ENCODE results near the gene NSF.
A peak's percentile ranks its signal among the peaks of the same experiment; 100 is the strongest.
"Not testable (repeated sequence)": the region's sequence is repeated elsewhere in the genome, so short reads cannot be mapped to it uniquely, and the experiment has no call there.

Gene NSF

GRCh38 chr17:46756081-46756735 is 165.7 kb downstream of the NSF start:
- no peak for DNase-seq (ENCODE audit: low read depth in 2 of 2)

- DNase-seq (ENCODE audit: low read depth in 2 of 2): no peak
These were observed 166.4 kb downstream of the NSF start for GRCh38 chr17:46756861-46757260.

GRCh38 chr17:46757588-46757987 is 167.1 kb downstream of the NSF start:
- not testable (repeated sequence) for DNase-seq (ENCODE audit: low read depth in 2 of 2)

GRCh38 chr17:46758614-46759013 is 168.1 kb downstream of the NSF start:
- DNase-seq (ENCODE audit: low read depth in 2 of 2): no peak

GRCh38 chr17:46759141-46759540 is 168.7 kb downstream of the NSF start:
- DNase-seq (ENCODE audit: low read depth in 2 of 2): no peak

GRCh38 chr17:46763416-46763815 is 172.9 kb downstream of the NSF start:
- no peak for DNase-seq (ENCODE audit: low read depth in 2 of 2)

- DNase-seq (ENCODE audit: low read depth in 2 of 2): no peak
These were observed 173.7 kb downstream of the NSF start for GRCh38 chr17:46764000-46764708.

GRCh38 chr17:46764709-46765401 is 174.4 kb downstream of the NSF start:
- no peak for DNase-seq (ENCODE audit: low read depth in 2 of 2)

GRCh38 chr17:46765453-46765852 is 175.0 kb downstream of the NSF start:
- no peak for DNase-seq (ENCODE audit: low read depth in 2 of 2)

GRCh38 chr17:46766493-46767491 is 176.3 kb downstream of the NSF start:
- DNase-seq (ENCODE audit: low read depth in 2 of 2): no peak

GRCh38 chr17:46768540-46768870 is 178.0 kb downstream of the NSF start:
- no peak for DNase-seq (ENCODE audit: low read depth in 2 of 2)

GRCh38 chr17:46768896-46769295 is 178.4 kb downstream of the NSF start:
- not testable (repeated sequence) for DNase-seq (ENCODE audit: low read depth in 2 of 2)

- DNase-seq (ENCODE audit: low read depth in 2 of 2): no peak
These were observed 179.3 kb downstream of the NSF start for GRCh38 chr17:46769531-46770438.

- DNase-seq (ENCODE audit: low read depth in 2 of 2): no peak
These were observed 180.0 kb downstream of the NSF start for GRCh38 chr17:46770439-46770817.

- peak in 1 of 2 donors; percentile 35 for DNase-seq (ENCODE audit: low read depth in 2 of 2)
These were observed 180.5 kb downstream of the NSF start for GRCh38 chr17:46770818-46771560.

- peak in 1 of 2 donors; percentile 13 for DNase-seq (ENCODE audit: low read depth in 2 of 2)
These were observed 181.3 kb downstream of the NSF start for GRCh38 chr17:46771561-46772474.

GRCh38 chr17:46772475-46773220 is 182.2 kb downstream of the NSF start:
- no peak for DNase-seq (ENCODE audit: low read depth in 2 of 2)

GRCh38 chr17:46773221-46773605 is 182.7 kb downstream of the NSF start:
- DNase-seq (ENCODE audit: low read depth in 2 of 2): no peak

All from stimulated activated CD4-positive, alpha-beta T cell treated with anti-CD3 and anti-CD28 coated beads, Interleukin-1b, Interleukin-23, amount 100 ng/mL, for 4 hours (primary cell).